A673 (cell line): ENCODE measurements around the gene CCDC171. TPM values are rescaled to one million over a fixed set of nuclear protein-coding genes. Genes with fewer than 3 reads are reported as not detected.

Experiments used
- BruUV-seq: library from RNA; stranded (reverse); fragments of 400-500 nt; replicated peaks from 2 replicates; lab custom pipeline; 2021; lab: Mats Ljungman, UMichigan
- CTCF ChIA-PET: fragments of 300-600 bp; sonication (Branson Sonifier 250); formaldehyde crosslinking; loops from one replicate; lab custom pipeline; 2022; ENCODE audit warnings: antibody characterized with exemption; lab: Charles Lee
- POLR2A ChIA-PET: fragments of 300-600 bp; sonication (Branson Sonifier 250); formaldehyde crosslinking; loops from one replicate; lab custom pipeline; 2022; ENCODE audit warnings: antibody characterized with exemption; ENCODE audit not compliant: low non-redundant PET; lab: Charles Lee
- DNase-seq: peaks from one replicate; pipeline ENCODE4 v3.0.0-alpha.2; 2015; ENCODE audit warnings: low spot score
- H3K27ac ChIP-seq: fragments of 200-600 bp; sonication (generic); 2 replicates; pipeline ENCODE4 v1.5.1; 2016; ENCODE audit warnings: mixed run types, low read depth, mild to moderate bottlenecking, mixed read lengths, antibody characterized with exemption, low read length; ENCODE audit not compliant: poor library complexity, severe bottlenecking
- H3K27me3 ChIP-seq: fragments of 200-600 bp; sonication (generic); replicated peaks from 2 replicates; pipeline ENCODE4 v1.6.1; 2017; ENCODE audit warnings: mixed run types, low read depth, mild to moderate bottlenecking, mixed read lengths, antibody characterized with exemption, low read length; ENCODE audit not compliant: insufficient read depth, poor library complexity
- H3K36me3 ChIP-seq: fragments of 200-600 bp; sonication (generic); 2 replicates; pipeline ENCODE4 v1.6.1; 2016; ENCODE audit warnings: mixed run types, mild to moderate bottlenecking, mixed read lengths, antibody characterized with exemption, low read length; ENCODE audit not compliant: insufficient read depth, poor library complexity, severe bottlenecking
- H3K4me1 ChIP-seq: fragments of 200-600 bp; sonication (generic); 2 replicates; pipeline ENCODE4 v1.6.1; 2017; ENCODE audit warnings: mixed run types, mild to moderate bottlenecking, mixed read lengths, antibody characterized with exemption, low read length; ENCODE audit not compliant: insufficient read depth, poor library complexity, severe bottlenecking
- H3K4me3 ChIP-seq: fragments of 200-600 bp; sonication (generic); 2 replicates; pipeline ENCODE4 v1.5.1; 2016; ENCODE audit warnings: low read depth, mixed run types, mild to moderate bottlenecking, mixed read lengths, low read length; ENCODE audit not compliant: poor library complexity, severe bottlenecking
- H3K9me3 ChIP-seq: fragments of 200-600 bp; sonication (generic); 2 replicates; pipeline ENCODE4 v1.6.1; 2016; ENCODE audit warnings: mixed run types, low read depth, mild to moderate bottlenecking, mixed read lengths, antibody characterized with exemption, low read length; ENCODE audit not compliant: poor library complexity, severe bottlenecking
- EZH2 ChIP-seq: fragments of 200-600 bp; sonication (generic); IDR thresholded peaks from 2 replicates; pipeline ENCODE4 v1.6.1; 2017; ENCODE audit warnings: borderline replicate concordance, low read depth, mild to moderate bottlenecking, mixed read lengths, antibody characterized with exemption, low read length; ENCODE audit not compliant: poor library complexity, severe bottlenecking
- intact Hi-C: fragments of 100-400 bp; cut with micrococcal nuclease; formaldehyde crosslinking; loops from one replicate; pipeline ENCODE4 v1.10.0; 2022; ENCODE audit not compliant: unreplicated experiment
- total RNA-seq: library from RNA; stranded (reverse); gene quantifications from 2 replicates; pipeline ENCODE4 v1.2.3, GENCODE V29; 2021
- TF ChIP-seq, protein P1 (sequence below): fragments of 300-800, 200-600 bp; sonication (generic); conservative IDR thresholded peaks from 2 replicates; pipeline ENCODE4 v1.5.1; 2017; ENCODE audit warnings: low read depth, mild to moderate bottlenecking, antibody characterized with exemption, low read length, moderate library complexity, mixed read lengths

The CCDC171 gene
- total RNA-seq, 1 experiment from 2014 or later: 72.5 TPM

DNA sequence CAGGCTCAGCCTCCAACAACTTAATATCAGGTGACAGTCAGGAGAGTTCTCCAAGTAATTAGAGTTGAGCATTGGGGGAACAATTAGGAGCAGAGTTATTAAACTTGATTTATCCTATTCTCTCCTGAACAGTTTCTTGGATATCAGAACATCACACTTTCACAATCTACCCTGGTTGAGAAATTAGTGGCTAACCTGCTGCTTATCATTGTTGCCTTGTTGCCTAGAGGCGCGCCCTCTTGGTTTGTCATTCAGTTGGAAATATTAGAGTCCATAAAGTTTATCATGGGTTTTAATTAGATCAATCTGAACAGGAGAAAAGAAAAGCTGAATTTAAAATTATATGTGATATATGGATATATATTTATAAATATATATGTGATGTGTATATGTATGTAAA lies 291.1 kb downstream of the CCDC171 start:
- peak; percentile 29 for DNase-seq
- H3K36me3 ChIP-seq: no peaks in the 10 kb centered on the region
- H3K27me3 ChIP-seq: no peaks in the 10 kb centered on the region
- no TSS peak for BruUV-seq
- CTCF ChIA-PET: no interaction called here
- TF ChIP-seq, protein P1, sequence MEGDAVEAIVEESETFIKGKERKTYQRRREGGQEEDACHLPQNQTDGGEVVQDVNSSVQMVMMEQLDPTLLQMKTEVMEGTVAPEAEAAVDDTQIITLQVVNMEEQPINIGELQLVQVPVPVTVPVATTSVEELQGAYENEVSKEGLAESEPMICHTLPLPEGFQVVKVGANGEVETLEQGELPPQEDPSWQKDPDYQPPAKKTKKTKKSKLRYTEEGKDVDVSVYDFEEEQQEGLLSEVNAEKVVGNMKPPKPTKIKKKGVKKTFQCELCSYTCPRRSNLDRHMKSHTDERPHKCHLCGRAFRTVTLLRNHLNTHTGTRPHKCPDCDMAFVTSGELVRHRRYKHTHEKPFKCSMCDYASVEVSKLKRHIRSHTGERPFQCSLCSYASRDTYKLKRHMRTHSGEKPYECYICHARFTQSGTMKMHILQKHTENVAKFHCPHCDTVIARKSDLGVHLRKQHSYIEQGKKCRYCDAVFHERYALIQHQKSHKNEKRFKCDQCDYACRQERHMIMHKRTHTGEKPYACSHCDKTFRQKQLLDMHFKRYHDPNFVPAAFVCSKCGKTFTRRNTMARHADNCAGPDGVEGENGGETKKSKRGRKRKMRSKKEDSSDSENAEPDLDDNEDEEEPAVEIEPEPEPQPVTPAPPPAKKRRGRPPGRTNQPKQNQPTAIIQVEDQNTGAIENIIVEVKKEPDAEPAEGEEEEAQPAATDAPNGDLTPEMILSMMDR: no peak
- no peak for TF ChIP-seq EZH2
- POLR2A ChIA-PET: no interaction called here
- H3K27ac ChIP-seq: peak overlapping the region; percentile 87
- intact Hi-C loops: loop anchor here (5.0 kb wide), 1 partner anchor 38 kb away; no protein-coding TSS in a partner anchor
- no peak overlapping the region for H3K4me3 ChIP-seq
- H3K9me3 ChIP-seq: no peaks in the 10 kb centered on the region
- peaks cover 25% of the 10 kb centered on the region for H3K4me1 ChIP-seq

DNA sequence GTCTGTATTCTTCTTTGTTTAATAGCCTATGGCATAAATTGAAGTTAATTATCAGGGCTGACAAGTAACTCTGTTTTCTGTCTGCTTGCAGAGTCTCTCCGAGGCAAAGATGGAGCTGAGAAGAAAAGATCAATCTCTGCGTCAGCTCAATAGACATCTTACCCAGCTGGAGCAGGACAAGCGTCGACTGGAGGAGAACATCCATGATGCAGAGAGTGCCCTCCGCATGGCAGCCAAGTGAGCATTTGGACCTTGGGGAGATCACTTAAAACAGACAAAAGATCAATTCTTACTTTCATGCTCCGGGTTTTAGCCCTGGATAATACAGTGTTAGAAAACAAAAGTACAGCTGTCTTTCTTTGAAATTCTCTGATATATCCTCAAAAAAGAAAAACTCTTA lies 293.8 kb downstream of the CCDC171 start:
- H3K4me1 ChIP-seq: peaks cover 15% of the 10 kb centered on the region
- peak; percentile 87 for DNase-seq
- H3K4me3 ChIP-seq: peak overlapping the region; percentile 47
- ChIA-PET CTCF (no interaction called here), POLR2A (no interaction called here)
- intact Hi-C loops: no loop called here
- no peaks in the 10 kb centered on the region for H3K27me3 ChIP-seq
- no peaks in the 10 kb centered on the region for H3K9me3 ChIP-seq
- no peaks in the 10 kb centered on the region for H3K36me3 ChIP-seq
- TF ChIP-seq, protein P1: no peak
- no peak for TF ChIP-seq EZH2
- BruUV-seq: no TSS peak
- H3K27ac ChIP-seq: peak overlapping the region; percentile 87

DNA sequence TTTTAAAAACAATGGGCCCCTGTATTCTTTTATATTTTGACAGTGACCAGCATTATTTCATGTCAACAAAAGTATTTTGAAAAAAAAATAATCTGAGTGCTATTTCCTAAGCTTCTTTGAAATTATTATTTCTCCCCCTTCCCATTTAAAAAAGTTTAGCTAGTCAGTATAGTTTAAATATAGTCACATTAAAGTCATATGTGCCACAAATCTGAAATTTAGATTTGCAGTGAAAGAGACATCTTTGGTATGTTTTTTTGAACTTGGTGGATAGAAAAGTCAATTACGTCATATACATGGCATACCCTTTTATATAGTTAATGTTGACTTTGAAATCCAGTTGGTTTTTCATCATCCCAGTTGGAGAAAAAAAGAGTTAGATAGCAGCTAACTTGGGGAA lies 297.0 kb downstream of the CCDC171 start:
- H3K36me3 ChIP-seq: no peaks in the 10 kb centered on the region
- H3K27me3 ChIP-seq: no peaks in the 10 kb centered on the region
- intact Hi-C loops: loop anchor here (10.0 kb wide), 1 partner anchor 1135 kb away; no protein-coding TSS in a partner anchor
- TF ChIP-seq, protein P1: no peak
- TF ChIP-seq EZH2: no peak
- no TSS peak for BruUV-seq
- ChIA-PET CTCF (no interaction called here), POLR2A (no interaction called here)
- peak overlapping the region; percentile 45 for H3K4me3 ChIP-seq
- no peaks in the 10 kb centered on the region for H3K9me3 ChIP-seq
- H3K4me1 ChIP-seq: peaks cover 7% of the 10 kb centered on the region
- H3K27ac ChIP-seq: peak overlapping the region; percentile 87
- DNase-seq: peak; percentile 45
